NCI-H460 (cell line): Measurements from ENCODE around the gene UVSSA. TPM values are rescaled to one million over a fixed set of nuclear protein-coding genes. Genes with fewer than 3 reads are reported as not detected.
"Not testable (repeated sequence)": the region's sequence is repeated elsewhere in the genome, so short reads cannot be mapped to it uniquely, and the experiment has no call there.

ENCODE experiments used
- DNase-seq: peaks from one replicate; pipeline ENCODE4 v3.0.0-alpha.2; 2016; ENCODE audit warnings: low read depth; ENCODE audit errors: extremely low read depth
- total RNA-seq: library from RNA; depleted of rRNA; stranded (reverse); fragments of >200 nt; shearing (Covaris generic); gene quantifications from 2 replicates; pipeline ENCODE4 v1.2.3, GENCODE V29; 2014; rRNA removed

UVSSA gene
- total RNA-seq, 1 experiment from 2014 or later, result 7.7 TPM

DNA sequence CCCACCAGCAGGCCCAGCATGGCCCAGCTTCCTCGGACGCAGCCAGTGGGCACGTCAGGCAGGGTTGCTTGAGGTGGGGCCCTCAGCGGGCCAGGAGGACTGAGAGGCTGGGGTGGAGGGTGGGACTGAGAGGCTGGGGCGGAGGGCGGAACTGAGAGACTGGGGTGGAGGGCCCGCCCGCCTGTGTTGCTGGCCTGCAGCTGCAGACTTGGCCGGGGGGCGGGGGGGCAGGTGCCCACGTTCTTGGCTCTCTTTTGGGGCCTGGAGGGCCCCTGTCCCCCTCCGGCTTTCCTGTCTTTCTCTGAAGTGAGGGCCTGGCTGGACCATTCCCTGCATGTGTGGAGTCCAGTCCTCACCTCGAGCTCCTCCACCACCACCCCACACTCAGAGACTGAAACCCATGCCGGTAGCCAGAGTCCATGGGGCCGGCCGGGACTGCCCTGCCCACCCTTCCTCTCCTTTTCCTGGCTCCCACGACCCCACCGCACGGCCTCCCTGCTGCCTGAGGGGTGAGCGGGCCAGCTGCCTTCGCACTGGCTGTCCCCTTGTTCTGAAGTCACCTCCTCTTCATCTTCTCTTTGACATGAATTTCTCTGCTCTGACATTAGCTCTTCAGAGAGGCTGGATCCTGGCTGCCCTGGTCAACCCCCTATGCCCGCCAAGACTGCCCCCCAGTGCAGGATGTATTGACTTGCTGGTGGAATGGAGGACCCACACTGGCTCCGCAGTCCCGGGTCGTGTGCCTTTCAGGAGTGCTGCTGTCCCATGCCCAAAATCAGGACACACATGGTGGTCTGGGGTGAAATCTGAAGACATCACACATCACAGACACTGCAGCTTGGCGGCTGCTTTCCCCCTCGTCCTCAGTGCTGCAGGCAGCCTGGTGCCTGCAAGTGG, 69.3 kb downstream of the UVSSA start:
- no peak for DNase-seq

- DNase-seq, result no peak
Measured at GRCh38 chr4:1416948-1417260, 69.9 kb downstream of the UVSSA start.

GRCh38 chr4:1417522-1418390, 70.7 kb downstream of the UVSSA start:
- DNase-seq, result no peak

- no peak for DNase-seq
Measured at GRCh38 chr4:1418494-1419285, 71.7 kb downstream of the UVSSA start.

DNA sequence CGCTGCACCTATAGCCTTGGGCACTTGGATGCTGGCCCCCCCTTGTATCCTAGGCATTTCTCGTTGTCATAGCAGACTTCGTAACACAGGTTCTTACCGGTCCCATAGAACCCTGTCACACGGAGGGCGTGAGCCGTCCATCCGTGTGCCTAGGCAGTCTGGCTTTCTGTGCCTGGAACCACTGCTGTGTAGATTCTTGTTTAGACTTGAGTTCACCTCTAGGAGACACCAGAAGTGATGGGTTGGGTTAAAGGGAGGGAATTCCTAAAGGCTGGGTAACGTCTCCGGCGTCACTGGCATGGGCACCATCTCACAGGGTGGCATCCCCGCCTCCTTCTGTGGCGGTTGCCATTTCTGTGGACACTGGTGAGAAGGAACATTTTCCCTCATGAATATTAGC, 72.7 kb downstream of the UVSSA start:
- no peak for DNase-seq

- DNase-seq, result no peak
Measured at GRCh38 chr4:1421657-1422056, 74.6 kb downstream of the UVSSA start.

- no peak for DNase-seq
Measured at GRCh38 chr4:1427010-1427409, 80.0 kb downstream of the UVSSA start.

GRCh38 chr4:1443688-1444172, 96.7 kb downstream of the UVSSA start:
- DNase-seq, result not testable (repeated sequence)

Other genes with a start within 250 kb of the UVSSA start
- 9.9 and 13.3 TPM in 2 replicates for gene RNF212, start 233.6 kb upstream of the UVSSA start, total RNA-seq
- 0.17 TPM in 1 of 2 replicates, not detected in the other for gene SPON2, start 174.6 kb upstream of the UVSSA start, total RNA-seq
- gene CTBP1, start 98.1 kb upstream of the UVSSA start, total RNA-seq, result 135 and 148 TPM in 2 replicates
- 29.9 and 32.7 TPM in 2 replicates for gene MAEA, start 57.3 kb upstream of the UVSSA start, total RNA-seq
- gene NKX1-1, start 59.2 kb downstream of the UVSSA start, total RNA-seq, result not detected in 2 replicates